HG03469 (cell line): ENCODE measurements around the gene ANKRD7.
"Not testable (repeated sequence)": the region's sequence is repeated elsewhere in the genome, so short reads cannot be mapped to it uniquely, and the experiment has no call there.

Experiments used
- ATAC-seq: cut with Tn5 transposase; IDR thresholded peaks from one replicate; pipeline ENCODE4 v1.9.1; 2021; ENCODE audit warnings: mild to moderate bottlenecking, moderate library complexity, moderate number of reproducible peaks; ENCODE audit not compliant: unreplicated experiment

The ANKRD7 gene

DNA sequence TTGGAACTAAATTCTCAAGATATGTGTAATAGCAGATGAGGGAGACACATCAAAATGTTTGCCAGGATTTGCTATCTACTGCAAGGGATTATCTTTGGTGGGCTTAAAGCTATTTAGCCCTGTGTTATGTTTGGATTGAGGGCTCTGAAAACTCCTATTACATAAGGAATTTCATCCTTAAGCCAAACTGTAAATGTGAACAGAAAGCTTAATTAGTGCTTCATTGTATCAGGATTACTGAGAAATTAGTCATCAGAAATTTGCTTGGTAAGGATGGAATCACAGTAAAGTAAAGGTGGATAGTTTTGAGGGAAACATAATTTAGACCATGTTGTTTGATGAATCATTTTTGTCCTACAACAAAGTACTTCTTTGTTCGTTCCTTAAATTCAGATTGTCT, 8.3 kb downstream of the ANKRD7 start:
- no peak for ATAC-seq

- no peak for ATAC-seq
These were observed 9.3 kb downstream of the ANKRD7 start for GRCh38 chr7:118233799-118234198.

DNA sequence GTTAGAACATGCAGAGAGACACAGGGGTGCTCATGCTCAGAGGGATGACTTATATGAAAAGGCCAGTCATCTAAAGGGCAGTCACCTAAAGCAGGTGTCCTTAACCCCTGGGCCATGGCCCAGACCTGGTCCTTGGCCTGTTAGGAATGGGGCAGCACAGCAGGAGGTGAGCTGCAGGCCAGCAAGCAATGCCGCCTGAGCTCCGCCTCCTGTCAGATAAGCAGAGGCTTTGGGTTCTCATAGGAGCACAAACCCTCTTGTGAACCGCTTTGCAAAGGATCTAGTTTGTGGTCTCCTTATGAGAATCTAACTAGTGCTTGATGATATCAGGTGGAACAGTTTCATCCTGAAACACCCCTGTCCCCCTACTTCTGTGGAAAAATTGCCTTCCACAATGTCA, 14.5 kb downstream of the ANKRD7 start:
- ATAC-seq = no peak

DNA sequence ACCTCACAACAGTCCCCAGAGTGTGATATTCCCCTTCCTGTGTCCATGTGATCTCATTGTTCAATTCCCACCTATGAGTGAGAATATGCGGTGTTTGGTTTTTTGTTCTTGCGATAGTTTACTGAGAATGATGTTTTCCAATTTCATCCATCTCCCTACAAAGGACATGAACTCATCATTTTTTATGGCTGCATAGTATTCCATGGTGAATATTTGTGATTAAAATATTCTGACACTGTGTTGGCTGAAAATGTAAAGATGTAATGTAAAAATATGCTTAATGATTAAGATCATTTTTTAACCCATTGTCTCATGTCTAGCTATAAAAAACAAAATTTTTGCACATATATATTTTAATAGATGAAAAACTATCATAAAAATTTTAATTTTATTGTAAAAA, 15.8 kb downstream of the ANKRD7 start:
- ATAC-seq = not testable (repeated sequence)

DNA sequence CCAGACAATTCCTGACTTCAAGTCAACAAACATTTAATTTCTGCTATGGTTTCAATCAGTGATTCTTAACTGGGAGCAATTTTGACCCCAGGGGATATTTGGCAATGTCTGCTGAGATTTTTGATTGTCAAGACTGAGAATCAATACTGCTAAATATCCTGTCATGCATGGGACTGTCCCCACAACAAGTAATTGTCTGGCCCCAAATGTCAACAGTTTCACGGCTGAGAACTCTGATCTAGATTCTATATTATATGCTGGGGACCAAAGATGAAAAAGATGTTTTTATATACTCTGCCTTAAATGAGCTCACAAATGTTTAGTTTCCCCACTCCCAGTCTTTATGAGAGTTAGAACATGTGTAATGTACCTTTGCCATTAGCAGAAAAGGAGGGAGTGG, 19.2 kb downstream of the ANKRD7 start:
- no peak for ATAC-seq

DNA sequence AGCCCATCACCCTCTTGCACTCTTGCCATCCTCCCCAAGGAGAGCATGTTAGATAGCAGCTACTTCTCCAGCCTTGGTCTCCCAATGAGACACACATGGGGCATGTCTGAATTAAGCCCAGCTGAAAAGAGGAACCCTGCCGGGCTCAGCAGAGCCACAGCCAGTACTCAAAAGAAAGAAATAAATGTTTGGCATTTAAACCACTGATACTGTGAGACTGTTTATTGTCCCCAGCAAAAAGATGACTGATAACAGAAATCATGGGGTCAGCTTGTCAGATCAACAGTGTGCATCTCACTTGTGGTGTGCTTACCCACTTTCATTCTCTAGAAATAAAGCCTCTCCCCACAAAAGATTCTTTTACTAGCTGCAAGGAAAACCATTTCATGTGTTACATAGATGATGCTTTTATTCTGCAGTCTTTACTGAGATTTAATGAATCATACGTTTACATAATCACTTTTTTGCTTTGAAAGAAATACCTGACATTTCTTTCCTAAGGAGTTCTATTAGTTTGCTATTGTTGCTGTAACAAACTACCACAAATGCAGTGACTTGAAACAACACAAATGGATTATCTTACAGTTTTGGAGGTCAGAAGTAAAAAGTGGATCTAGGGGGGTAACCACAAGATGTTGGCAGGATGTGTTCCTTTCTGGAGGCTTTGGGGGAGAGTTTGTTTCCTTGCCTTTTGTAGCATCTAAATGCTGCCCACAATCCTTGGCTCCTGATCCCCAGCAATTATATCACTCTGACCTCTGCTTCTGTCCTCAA, 20.9 kb downstream of the ANKRD7 start:
- ATAC-seq = peak; percentile 84

DNA sequence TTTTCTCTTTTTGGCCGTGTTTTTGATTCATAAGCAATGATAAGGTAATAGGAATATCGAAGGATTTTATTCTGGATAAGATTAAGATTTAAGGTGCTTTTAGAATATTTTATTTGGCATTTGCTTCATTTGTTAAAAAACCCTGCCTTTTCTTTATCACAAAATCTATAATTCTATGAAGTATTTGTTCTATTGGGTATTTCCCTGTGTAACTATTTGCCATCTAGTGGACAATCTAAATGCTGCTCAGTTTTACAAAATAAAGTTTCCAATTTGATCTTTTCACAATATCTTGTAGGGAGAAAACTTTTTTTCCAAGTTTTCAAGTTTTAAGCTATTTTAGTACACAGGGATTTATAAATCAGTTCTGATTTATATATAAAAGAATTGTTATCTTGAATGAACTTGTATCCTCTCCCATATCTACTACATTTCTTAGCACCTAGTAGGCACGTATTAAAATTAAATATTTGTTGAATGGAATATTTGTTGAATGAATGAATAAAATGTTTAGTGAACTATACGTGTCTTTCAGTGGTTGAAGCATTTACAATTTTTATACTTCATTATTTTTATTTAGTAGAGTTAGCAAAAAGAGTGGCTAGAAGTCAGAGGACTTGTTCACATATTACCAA, 26.5 kb downstream of the ANKRD7 start:
- ATAC-seq = no peak

- ATAC-seq = no peak
These were observed 27.6 kb downstream of the ANKRD7 start for GRCh38 chr7:118252087-118252486.

GRCh38 chr7:118259115-118259514, 34.6 kb downstream of the ANKRD7 start:
- no peak for ATAC-seq

DNA sequence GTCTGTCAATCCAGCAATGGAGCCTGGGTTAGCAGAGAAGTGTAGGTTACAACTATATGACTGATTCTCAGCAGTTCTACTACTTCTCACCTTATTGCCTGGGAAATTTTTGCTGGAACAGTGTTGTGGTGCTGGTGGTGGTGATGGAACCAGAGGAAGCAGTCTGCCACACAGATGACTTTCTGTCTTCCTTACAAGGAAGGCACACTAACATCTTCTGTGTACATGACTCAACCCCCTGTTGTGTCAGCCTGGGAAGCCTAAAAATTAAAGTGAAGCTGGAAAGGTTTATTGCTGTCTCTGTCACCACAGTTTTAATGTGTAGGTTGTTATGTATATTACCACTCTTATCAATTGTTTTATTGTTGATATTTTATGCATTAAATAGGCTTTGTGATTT, 40.3 kb downstream of the ANKRD7 start:
- ATAC-seq = no peak

GRCh38 chr7:118280319-118281012, 56.0 kb downstream of the ANKRD7 start:
- ATAC-seq = no peak

GRCh38 chr7:118281196-118281595, 56.7 kb downstream of the ANKRD7 start:
- no peak for ATAC-seq

DNA sequence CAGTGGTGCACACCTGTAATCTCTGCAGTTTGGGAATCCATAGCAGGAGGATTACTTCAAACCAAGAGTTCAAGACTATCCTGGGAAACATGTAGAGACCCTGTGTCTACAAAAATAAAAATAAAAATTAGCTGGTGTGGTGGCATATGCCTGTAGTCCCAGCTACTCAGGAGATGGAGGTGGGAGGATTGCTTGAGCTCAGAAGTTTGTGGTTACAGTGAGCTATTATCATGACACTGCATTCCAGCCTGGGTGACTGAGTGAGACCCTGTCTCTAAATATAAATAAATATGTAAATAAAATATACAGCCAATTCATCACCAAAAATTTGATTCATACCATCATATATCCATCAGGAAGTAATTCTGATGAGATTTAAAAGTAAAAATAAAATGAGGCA, 60.9 kb downstream of the ANKRD7 start:
- no peak for ATAC-seq

GRCh38 chr7:118286131-118286530, 61.6 kb downstream of the ANKRD7 start:
- no peak for ATAC-seq

DNA sequence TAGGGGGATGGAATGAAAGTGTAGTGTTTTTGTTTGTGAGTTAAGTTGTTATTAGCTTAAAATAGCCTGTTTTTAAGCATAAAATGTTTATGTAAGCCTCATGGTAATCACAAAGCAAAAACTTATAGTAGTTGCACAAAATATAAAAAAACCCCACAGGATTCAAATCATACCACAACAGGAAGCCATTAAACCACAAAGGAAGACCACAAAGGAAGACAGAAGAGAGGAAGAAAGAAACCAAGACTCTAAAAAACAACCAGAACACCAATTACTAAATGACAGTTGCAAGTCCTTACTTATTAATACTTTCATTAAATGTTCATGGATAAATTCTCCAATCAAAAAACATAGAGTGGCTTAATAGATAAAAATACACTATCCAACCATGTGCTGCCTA, 63.6 kb downstream of the ANKRD7 start:
- ATAC-seq = peak; percentile 87

DNA sequence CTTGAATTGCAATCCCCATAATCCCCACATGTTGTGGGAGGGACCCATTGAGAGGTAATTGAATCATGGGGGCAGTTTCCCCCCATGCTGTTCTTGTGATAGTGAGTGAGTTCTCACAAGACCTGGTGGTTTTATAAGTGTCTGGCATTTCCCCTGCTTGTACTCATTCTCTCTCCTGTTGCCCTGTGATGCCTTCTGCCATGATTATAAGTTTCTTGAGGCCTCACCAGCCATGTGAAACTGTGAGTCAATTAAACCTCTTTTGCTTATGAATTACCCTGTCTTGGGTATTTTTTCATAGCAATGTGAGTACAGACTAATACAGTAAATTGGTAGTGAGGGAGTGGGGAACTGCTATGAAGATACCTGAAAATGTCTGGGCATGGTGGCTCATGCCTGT, 65.0 kb downstream of the ANKRD7 start:
- no peak for ATAC-seq
